GM12892 (cell line): Measurements from ENCODE around the gene CDHR3.

Source experiments
- POLR2A ChIP-seq: IDR thresholded peaks from 2 replicates; pipeline ENCODE4 v1.6.1; 2011; ENCODE audit warnings: low read depth, low read length, control low read depth
- POLR2AphosphoS5 ChIP-seq: IDR thresholded peaks from 2 replicates; pipeline ENCODE4 v1.6.1; 2011; ENCODE audit warnings: low read depth, low read length, control low read depth

DNA sequence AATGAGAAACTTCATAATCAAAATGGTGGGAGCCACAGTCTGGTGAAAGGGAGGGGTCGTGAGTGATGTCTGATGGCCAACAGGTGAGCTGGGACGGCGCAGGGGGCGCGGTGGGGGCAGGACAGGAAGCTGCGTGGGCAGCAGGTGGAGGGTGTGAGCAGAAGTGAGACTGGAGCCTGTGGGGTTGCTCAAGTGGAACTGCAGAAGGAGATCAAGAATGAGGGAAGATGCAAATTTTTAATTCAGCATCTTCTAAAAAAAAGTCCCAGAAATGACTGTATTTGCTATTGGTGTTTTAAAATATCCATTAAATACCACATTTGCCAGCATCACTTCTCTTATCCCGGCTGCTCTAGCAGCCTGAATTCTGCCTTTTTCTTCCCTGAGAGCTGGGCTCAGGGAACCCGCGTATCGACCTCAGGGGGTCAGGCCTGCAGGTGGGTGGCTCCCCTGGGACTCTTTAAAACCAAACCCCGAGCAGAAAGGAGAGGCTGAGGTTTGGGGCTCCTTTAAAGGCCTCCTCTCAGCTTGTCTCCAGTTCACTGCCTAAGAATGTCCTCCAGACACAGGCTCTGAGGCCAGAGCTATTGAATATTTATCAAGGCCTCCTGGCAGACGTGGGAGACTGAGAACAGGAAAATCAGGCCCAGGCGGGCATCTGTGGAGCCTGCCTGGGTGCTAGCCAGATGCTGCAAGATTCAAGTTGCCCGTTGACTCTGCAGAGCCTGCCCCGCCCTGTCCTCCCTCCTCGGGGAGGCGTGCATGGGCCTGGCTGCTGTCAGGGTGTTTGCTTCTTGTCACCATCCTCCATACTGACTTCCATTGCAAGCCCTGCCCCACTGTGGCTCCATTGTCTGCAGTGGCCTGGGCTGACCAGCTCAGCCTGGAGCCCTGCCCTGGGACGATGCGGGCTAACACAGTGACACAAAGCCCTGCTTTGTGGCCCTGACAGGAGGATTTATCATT, 95.2 kb downstream of the CDHR3 start:
- no peak for TF ChIP-seq POLR2AphosphoS5
- TF ChIP-seq POLR2A, result no peak; the same call in 1 of the 2 replicates
